Thyroid gland (tissue), 4 donors: ENCODE results near the gene PAFAH1B1.

Experiments used
- POLR2A ChIP-seq, 2 donors: fragments of 450-650 bp; IDR thresholded peaks; one replicate each; pipeline ENCODE4 v1.6.1; 2017; ENCODE audit warnings: antibody characterized with exemption in 2 of 2, mild to moderate bottlenecking in 2 of 2, moderate library complexity in 1 of 2
- TF ChIP-seq, protein P1 (sequence below), 6 experiments: fragments of 200-600 bp in 3 of 6; fragments of 450-650 bp in 3 of 6; sonication (generic) in 3 of 6; IDR thresholded peaks; one replicate each; pipeline ENCODE4 v1.5.1; 2016 to 2019; ENCODE audit warnings: antibody characterized with exemption in 6 of 6, mild to moderate bottlenecking in 2 of 6, inconsistent platforms in 1 of 6, moderate library complexity in 1 of 6

DNA sequence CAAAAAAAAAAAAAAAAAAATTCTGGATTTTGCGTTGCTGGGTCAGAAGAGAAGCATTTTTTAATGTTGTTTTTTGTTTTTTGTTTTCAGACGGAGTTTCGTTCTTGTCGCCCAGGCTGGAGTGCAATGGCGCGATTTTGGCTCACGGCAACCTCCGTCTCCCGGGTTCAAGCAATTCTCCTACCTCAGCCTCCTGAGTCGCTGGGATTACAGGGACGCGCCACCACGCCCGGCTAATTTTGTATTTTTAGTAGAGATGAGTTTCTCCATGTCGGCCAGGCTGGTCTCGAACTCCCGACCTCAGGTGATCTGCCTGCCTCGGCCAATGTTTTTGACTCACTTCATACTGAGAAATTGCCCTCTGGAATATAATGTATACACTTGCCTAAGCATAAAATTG is 11.0 kb upstream of the PAFAH1B1 start:
- TF ChIP-seq, protein P1, sequence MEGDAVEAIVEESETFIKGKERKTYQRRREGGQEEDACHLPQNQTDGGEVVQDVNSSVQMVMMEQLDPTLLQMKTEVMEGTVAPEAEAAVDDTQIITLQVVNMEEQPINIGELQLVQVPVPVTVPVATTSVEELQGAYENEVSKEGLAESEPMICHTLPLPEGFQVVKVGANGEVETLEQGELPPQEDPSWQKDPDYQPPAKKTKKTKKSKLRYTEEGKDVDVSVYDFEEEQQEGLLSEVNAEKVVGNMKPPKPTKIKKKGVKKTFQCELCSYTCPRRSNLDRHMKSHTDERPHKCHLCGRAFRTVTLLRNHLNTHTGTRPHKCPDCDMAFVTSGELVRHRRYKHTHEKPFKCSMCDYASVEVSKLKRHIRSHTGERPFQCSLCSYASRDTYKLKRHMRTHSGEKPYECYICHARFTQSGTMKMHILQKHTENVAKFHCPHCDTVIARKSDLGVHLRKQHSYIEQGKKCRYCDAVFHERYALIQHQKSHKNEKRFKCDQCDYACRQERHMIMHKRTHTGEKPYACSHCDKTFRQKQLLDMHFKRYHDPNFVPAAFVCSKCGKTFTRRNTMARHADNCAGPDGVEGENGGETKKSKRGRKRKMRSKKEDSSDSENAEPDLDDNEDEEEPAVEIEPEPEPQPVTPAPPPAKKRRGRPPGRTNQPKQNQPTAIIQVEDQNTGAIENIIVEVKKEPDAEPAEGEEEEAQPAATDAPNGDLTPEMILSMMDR (IDR thresholded peaks at IDR 0.05), result no peak
- TF ChIP-seq POLR2A (IDR thresholded peaks at IDR 0.05), result no peak
